Karpas-422 (cell line): ENCODE results near the gene CAMSAP3. TPM values are rescaled to one million over a fixed set of nuclear protein-coding genes. Genes with fewer than 3 reads are reported as not detected.
"Not testable (repeated sequence)": the region's sequence is repeated elsewhere in the genome, so short reads cannot be mapped to it uniquely, and the experiment has no call there.

Experiments
- DNase-seq: peaks from one replicate; pipeline ENCODE4 v3.0.0-alpha.2; 2015
- H2AFZ ChIP-seq: fragments of 200-600 bp; sonication (generic); 2 replicates; pipeline ENCODE4 v1.6.1; 2014; ENCODE audit warnings: antibody characterized with exemption, low read length, mixed read lengths
- H3K27ac ChIP-seq: fragments of 200-600 bp; sonication (generic); 2 replicates; pipeline ENCODE4 v1.5.1; 2014; ENCODE audit warnings: mild to moderate bottlenecking, low read length, moderate library complexity
- H3K27me3 ChIP-seq: fragments of 200-600 bp; sonication (generic); 2 replicates; pipeline ENCODE4 v1.6.1; 2014; ENCODE audit warnings: low read length, mixed read lengths
- H3K36me3 ChIP-seq: fragments of 200-600 bp; sonication (generic); 2 replicates; pipeline ENCODE4 v1.6.1; 2014; ENCODE audit warnings: low read length, mixed read lengths; ENCODE audit not compliant: insufficient read depth
- H3K4me1 ChIP-seq: fragments of 200-600 bp; sonication (generic); 2 replicates; pipeline ENCODE4 v1.6.1; 2014; ENCODE audit warnings: mild to moderate bottlenecking, low read length, mixed read lengths
- H3K4me2 ChIP-seq: fragments of 200-600 bp; sonication (generic); 2 replicates; pipeline ENCODE4 v1.6.1; 2014; ENCODE audit warnings: low read length, low read depth, mild to moderate bottlenecking; ENCODE audit not compliant: poor library complexity, severe bottlenecking
- H3K4me3 ChIP-seq: fragments of 200-600 bp; sonication (generic); 2 replicates; pipeline ENCODE4 v1.5.1; 2014; ENCODE audit warnings: mild to moderate bottlenecking, antibody characterized with exemption, low read length, mixed read lengths
- H3K79me2 ChIP-seq: fragments of 200-600 bp; sonication (generic); 2 replicates; pipeline ENCODE4 v1.6.1; 2014; ENCODE audit warnings: mild to moderate bottlenecking, low read length, mixed read lengths
- H3K9ac ChIP-seq: fragments of 200-600 bp; sonication (generic); 2 replicates; pipeline ENCODE4 v1.6.0; 2014; ENCODE audit warnings: low read length
- H3K9me2 ChIP-seq: fragments of 200-600 bp; sonication (generic), shearing (Covaris generic); replicated peaks from 2 replicates; pipeline ENCODE4 v1.6.0; 2014; ENCODE audit warnings: mild to moderate bottlenecking, low read length, moderate library complexity; ENCODE audit not compliant: insufficient read depth
- H3K9me3 ChIP-seq: fragments of 300-700, 200-600 bp; sonication (generic); 2 replicates; pipeline ENCODE4 v1.6.1; 2014; ENCODE audit warnings: low read length, mixed read lengths
- H4K20me1 ChIP-seq: fragments of 200-600 bp; sonication (generic); 2 replicates; pipeline ENCODE4 v1.6.1; 2014; ENCODE audit warnings: mild to moderate bottlenecking, antibody characterized with exemption, low read length, low read depth; ENCODE audit not compliant: insufficient read depth
- total RNA-seq: library from RNA; depleted of rRNA; stranded (reverse); fragments of >200 nt; shearing (Covaris generic); gene quantifications from 2 replicates; pipeline ENCODE4 v1.2.3, GENCODE V29; 2014; ENCODE audit warnings: low replicate concordance

CAMSAP3 gene
- total RNA-seq, 1 experiment from 2014 or later, result not detected

GRCh38 chr19:7562646-7563393 is 32.8 kb upstream of the CAMSAP3 start:
- H4K20me1 ChIP-seq, result no peaks in the 10 kb centered on the region
- H3K79me2 ChIP-seq, result no peaks in the 10 kb centered on the region
- no peak overlapping the region for H3K9ac ChIP-seq
- no peak overlapping the region for H3K4me3 ChIP-seq
- no peaks in the 10 kb centered on the region for H3K4me1 ChIP-seq
- no peaks in the 10 kb centered on the region for H3K9me3 ChIP-seq
- H3K27me3 ChIP-seq, result no peaks in the 10 kb centered on the region
- no peak overlapping the region for H3K4me2 ChIP-seq
- H2AFZ ChIP-seq, result no peak overlapping the region
- no peak overlapping the region for H3K27ac ChIP-seq
- no peaks in the 10 kb centered on the region for H3K36me3 ChIP-seq
- no peak for DNase-seq
- no peaks in the 10 kb centered on the region for H3K9me2 ChIP-seq

GRCh38 chr19:7564866-7565265 is 30.8 kb upstream of the CAMSAP3 start:
- no peaks in the 10 kb centered on the region for H3K9me2 ChIP-seq
- H3K27me3 ChIP-seq, result no peaks in the 10 kb centered on the region
- H3K36me3 ChIP-seq, result no peaks in the 10 kb centered on the region
- no peak overlapping the region for H3K4me2 ChIP-seq
- DNase-seq, result no peak
- no peak overlapping the region for H3K9ac ChIP-seq
- H3K9me3 ChIP-seq, result no peaks in the 10 kb centered on the region
- no peaks in the 10 kb centered on the region for H4K20me1 ChIP-seq
- no peak overlapping the region for H3K4me3 ChIP-seq
- H3K79me2 ChIP-seq, result no peaks in the 10 kb centered on the region
- no peak overlapping the region for H3K27ac ChIP-seq
- no peaks in the 10 kb centered on the region for H3K4me1 ChIP-seq
- no peak overlapping the region for H2AFZ ChIP-seq

GRCh38 chr19:7565332-7565731 is 30.3 kb upstream of the CAMSAP3 start:
- H4K20me1 ChIP-seq, result no peaks in the 10 kb centered on the region
- no peak overlapping the region for H3K4me3 ChIP-seq
- H3K9me3 ChIP-seq, result no peaks in the 10 kb centered on the region
- no peaks in the 10 kb centered on the region for H3K9me2 ChIP-seq
- DNase-seq, result no peak
- H3K79me2 ChIP-seq, result no peaks in the 10 kb centered on the region
- H3K9ac ChIP-seq, result no peak overlapping the region
- no peaks in the 10 kb centered on the region for H3K4me1 ChIP-seq
- H2AFZ ChIP-seq, result no peak overlapping the region; the same call in 1 of the 2 replicates
- H3K27ac ChIP-seq, result no peak overlapping the region
- H3K4me2 ChIP-seq, result no peak overlapping the region
- no peaks in the 10 kb centered on the region for H3K36me3 ChIP-seq
- H3K27me3 ChIP-seq, result no peaks in the 10 kb centered on the region

GRCh38 chr19:7570761-7571160 is 24.9 kb upstream of the CAMSAP3 start:
- Histone ChIP-seq H2AFZ (no peak overlapping the region), H3K27me3 (no peaks in the 10 kb centered on the region), H3K4me3 (no peak overlapping the region), H3K36me3 (no peaks in the 10 kb centered on the region), H3K79me2 (no peaks in the 10 kb centered on the region), H3K9ac (no peak overlapping the region), H3K27ac (no peak overlapping the region), H3K4me2 (no peak overlapping the region), H3K9me3 (no peaks in the 10 kb centered on the region), H3K9me2 (no peaks in the 10 kb centered on the region), H4K20me1 (no peaks in the 10 kb centered on the region), H3K4me1 (no peaks in the 10 kb centered on the region)
- no peak for DNase-seq

GRCh38 chr19:7575434-7576040 is 20.1 kb upstream of the CAMSAP3 start:
- Histone ChIP-seq H3K27me3 (no peaks in the 10 kb centered on the region), H3K79me2 (no peaks in the 10 kb centered on the region), H3K4me1 (no peaks in the 10 kb centered on the region), H3K9ac (no peak overlapping the region), H2AFZ (no peak overlapping the region), H3K36me3 (no peaks in the 10 kb centered on the region), H3K4me2 (no peak overlapping the region), H3K9me3 (no peaks in the 10 kb centered on the region), H3K9me2 (no peaks in the 10 kb centered on the region), H4K20me1 (no peaks in the 10 kb centered on the region), H3K27ac (no peak overlapping the region), H3K4me3 (no peak overlapping the region)
- DNase-seq, result no peak

- not testable (repeated sequence) for H2AFZ ChIP-seq, H3K27me3 ChIP-seq, H3K27ac ChIP-seq, H3K9me3 ChIP-seq, H3K9me2 ChIP-seq, H3K9ac ChIP-seq, H3K4me3 ChIP-seq, DNase-seq, H3K36me3 ChIP-seq, H4K20me1 ChIP-seq, H3K4me1 ChIP-seq, H3K79me2 ChIP-seq, H3K4me2 ChIP-seq
Observed at GRCh38 chr19:7577422-7577821, 18.2 kb upstream of the CAMSAP3 start.

- Histone ChIP-seq H3K79me2 (no peaks in the 10 kb centered on the region), H4K20me1 (no peaks in the 10 kb centered on the region), H2AFZ (no peak overlapping the region)
Observed at GRCh38 chr19:7578127-7578526, 17.5 kb upstream of the CAMSAP3 start.

GRCh38 chr19:7579182-7579581 is 16.5 kb upstream of the CAMSAP3 start:
- Histone ChIP-seq H3K4me2 (no peak overlapping the region), H2AFZ (no peak overlapping the region), H4K20me1 (no peaks in the 10 kb centered on the region), H3K36me3 (no peaks in the 10 kb centered on the region), H3K4me3 (no peak overlapping the region), H3K9me3 (no peaks in the 10 kb centered on the region), H3K9me2 (no peaks in the 10 kb centered on the region), H3K79me2 (no peaks in the 10 kb centered on the region), H3K9ac (no peak overlapping the region), H3K27ac (no peak overlapping the region), H3K4me1 (no peaks in the 10 kb centered on the region), H3K27me3 (no peaks in the 10 kb centered on the region)
- no peak for DNase-seq

More at GRCh38 chr19:7578127-7578526, 17.5 kb upstream of the CAMSAP3 start:
- H3K9me3 ChIP-seq, result no peaks in the 10 kb centered on the region
- no peaks in the 10 kb centered on the region for H3K36me3 ChIP-seq
- no peak overlapping the region for H3K9ac ChIP-seq
- no peak overlapping the region for H3K4me2 ChIP-seq
- no peaks in the 10 kb centered on the region for H3K4me1 ChIP-seq
- no peak overlapping the region for H3K27ac ChIP-seq
- DNase-seq, result peak; percentile 46
- no peaks in the 10 kb centered on the region for H3K9me2 ChIP-seq
- H3K4me3 ChIP-seq, result no peak overlapping the region
- no peaks in the 10 kb centered on the region for H3K27me3 ChIP-seq
